H1 (cell line): ENCODE data around the gene NDUFB2. TPM values are rescaled to one million over a fixed set of nuclear protein-coding genes. Genes with fewer than 3 reads are reported as not detected.

ENCODE experiments used
- CTCF ChIA-PET: fragments of 300-600 bp; sonication (Branson Sonifier 250); formaldehyde crosslinking; loops from one replicate; lab custom pipeline; 2021; ENCODE audit not compliant: partially characterized antibody; lab: Charles Lee
- POLR2A ChIA-PET: fragments of 300-600 bp; sonication (Branson Sonifier 250); formaldehyde crosslinking; loops from one replicate; lab custom pipeline; 2021; ENCODE audit warnings: inconsistent platforms; ENCODE audit not compliant: partially characterized antibody; lab: Charles Lee
- DNase-seq, 2 experiments: peaks; one replicate each; pipeline versions ENCODE4 v3.0.0 to v3.0.0-alpha.2; 2010 to 2022; ENCODE audit warnings: low spot score in 2 of 2, low read depth in 1 of 2, mixed read lengths in 1 of 2
- FAIRE-seq: peaks from 2 replicates; lab custom pipeline; 2011; peaks lifted over from hg19 to GRCh38; lab: Jason Lieb, UNC
- H2AFZ ChIP-seq: 2 replicates; pipeline ENCODE4 v1.8.1; 2012; ENCODE audit warnings: low read length, inconsistent platforms
- H2AK5ac ChIP-seq: 2 replicates; pipeline ENCODE4 v1.6.1; 2013; ENCODE audit warnings: low read depth, low read length
- H2BK120ac ChIP-seq: replicated peaks from 2 replicates; pipeline ENCODE3; 2013; ENCODE audit warnings: low read depth, low read length, inconsistent platforms
- H2BK12ac ChIP-seq: 2 replicates; pipeline ENCODE4 v1.6.1; 2013; ENCODE audit warnings: low read depth, low read length
- H2BK15ac ChIP-seq: 2 replicates; pipeline ENCODE4 v1.6.1; 2013; ENCODE audit warnings: low read length
- H2BK20ac ChIP-seq: 2 replicates; pipeline ENCODE4 v1.6.1; 2013; ENCODE audit warnings: low read length
- H2BK5ac ChIP-seq: 2 replicates; pipeline ENCODE4 v1.6.1; 2013; ENCODE audit warnings: low read depth, low read length
- H3K14ac ChIP-seq: 2 replicates; pipeline ENCODE4 v1.6.1; 2013; ENCODE audit warnings: inconsistent platforms; ENCODE audit not compliant: insufficient read length
- H3K18ac ChIP-seq: 2 replicates; pipeline ENCODE4 v1.6.1; 2013; ENCODE audit warnings: low read length; ENCODE audit errors: extremely low read depth
- H3K23ac ChIP-seq: 2 replicates; pipeline ENCODE4 v1.6.1; 2013; ENCODE audit warnings: inconsistent platforms; ENCODE audit not compliant: insufficient read length
- H3K23me2 ChIP-seq: 2 replicates; pipeline ENCODE4 v1.6.1; 2013; ENCODE audit warnings: low read depth, low read length
- H3K27ac ChIP-seq: 2 replicates; pipeline ENCODE4 v1.6.1; 2011; ENCODE audit warnings: low read depth, low read length, inconsistent platforms
- H3K27me3 ChIP-seq, 4 experiments: replicated peaks in 1 of 4; 1 replicate in 1 of 4; 2 replicates in 3 of 4; pipeline versions ENCODE4 v1.6.1 to v1.8.1; 2011 to 2013; ENCODE audit warnings: low read length in 3 of 4, mild to moderate bottlenecking in 3 of 4, inconsistent platforms in 2 of 4, mixed read lengths in 2 of 4, moderate library complexity in 1 of 4; ENCODE audit not compliant: control insufficient read depth in 3 of 4, insufficient read depth in 3 of 4; ENCODE audit errors: extremely low read depth in 1 of 4
- H3K36me3 ChIP-seq, 4 experiments: 2 replicates each; pipeline versions ENCODE4 v1.6.1 to v1.8.1; 2011 to 2013; ENCODE audit warnings: mild to moderate bottlenecking in 4 of 4, low read length in 3 of 4, moderate library complexity in 2 of 4, control low read depth in 1 of 4, inconsistent platforms in 1 of 4; ENCODE audit not compliant: insufficient read depth in 4 of 4, control insufficient read depth in 2 of 4
- H3K4ac ChIP-seq: replicated peaks from 2 replicates; pipeline ENCODE3; 2013; ENCODE audit warnings: low read length, low read depth, mixed read lengths, inconsistent platforms; ENCODE audit not compliant: insufficient read length
- H3K4me1 ChIP-seq, 4 experiments: replicated peaks in 1 of 4; 1 replicate in 1 of 4; 2 replicates in 3 of 4; pipeline versions ENCODE4 v1.6.1 to v1.8.1; 2011 to 2013; ENCODE audit warnings: low read length in 3 of 4, inconsistent platforms in 2 of 4, mixed read lengths in 1 of 4; ENCODE audit not compliant: insufficient read depth in 4 of 4, control insufficient read depth in 3 of 4
- H3K4me2 ChIP-seq, 2 experiments: 2 replicates each; pipeline versions ENCODE4 v1.6.1 to v1.8.1; 2011 to 2013; ENCODE audit warnings: low read depth in 2 of 2, low read length in 2 of 2, control low read depth in 1 of 2, inconsistent platforms in 1 of 2, mild to moderate bottlenecking in 1 of 2; ENCODE audit not compliant: insufficient read depth in 1 of 2
- H3K4me3 ChIP-seq, 4 experiments: fragments of 200-600, 300-600 bp in 1 of 4; sonication (generic), shearing (Covaris generic), sonication (Bioruptor Twin) in 1 of 4; 2 replicates each; pipeline versions ENCODE4 v1.5.1 to v1.8.1; 2011 to 2016; ENCODE audit warnings: low read length in 4 of 4, low read depth in 3 of 4, control low read depth in 2 of 4, inconsistent platforms in 2 of 4, mild to moderate bottlenecking in 2 of 4, mixed read lengths in 1 of 4, moderate library complexity in 1 of 4; ENCODE audit not compliant: insufficient read depth in 2 of 4; ENCODE audit errors: extremely low read depth in 1 of 4
- H3K56ac ChIP-seq: replicated peaks from 2 replicates; pipeline ENCODE3; 2013; ENCODE audit warnings: low read depth, mild to moderate bottlenecking, mixed read lengths, low read length, inconsistent platforms; ENCODE audit not compliant: insufficient read length
- H3K79me1 ChIP-seq: 2 replicates; pipeline ENCODE4 v1.6.1; 2013; ENCODE audit warnings: low read depth, low read length, control low read depth
- H3K79me2 ChIP-seq, 2 experiments: 2 replicates each; pipeline versions ENCODE4 v1.6.1 to v1.8.1; 2012 to 2013; ENCODE audit warnings: low read length in 2 of 2, mild to moderate bottlenecking in 2 of 2, inconsistent platforms in 1 of 2; ENCODE audit not compliant: insufficient read depth in 2 of 2, control insufficient read depth in 1 of 2
- H3K9ac ChIP-seq, 4 experiments: replicated peaks in 1 of 4; 1 replicate in 1 of 4; 2 replicates in 3 of 4; pipeline versions ENCODE4 v1.6.1 to v1.8.1; 2011 to 2013; ENCODE audit warnings: low read depth in 3 of 4, low read length in 3 of 4, control low read depth in 2 of 4, mild to moderate bottlenecking in 2 of 4, moderate library complexity in 2 of 4, inconsistent platforms in 1 of 4; ENCODE audit errors: extremely low read depth in 1 of 4
- H3K9me3 ChIP-seq, 2 experiments: 2 replicates each; pipeline versions ENCODE4 v1.6.1 to v1.8.1; 2012 to 2013; ENCODE audit warnings: mild to moderate bottlenecking in 2 of 2, moderate library complexity in 2 of 2, control low read depth in 1 of 2, inconsistent platforms in 1 of 2, low read depth in 1 of 2, low read length in 1 of 2, mixed read lengths in 1 of 2; ENCODE audit not compliant: insufficient read depth in 2 of 2
- H4K20me1 ChIP-seq, 2 experiments: replicated peaks in 1 of 2; 2 replicates each; pipeline versions ENCODE3 to v1.8.1; 2011 to 2013; ENCODE audit warnings: inconsistent platforms in 2 of 2, low read length in 2 of 2, mild to moderate bottlenecking in 1 of 2; ENCODE audit not compliant: insufficient read depth in 2 of 2, control insufficient read depth in 1 of 2
- H4K5ac ChIP-seq: 2 replicates; pipeline ENCODE4 v1.6.1; 2013; ENCODE audit warnings: low read length, low read depth, mixed read lengths, inconsistent platforms; ENCODE audit not compliant: insufficient read length
- H4K8ac ChIP-seq: 2 replicates; pipeline ENCODE4 v1.8.0; 2013; ENCODE audit warnings: mild to moderate bottlenecking, moderate library complexity, low read length, inconsistent platforms; ENCODE audit not compliant: insufficient read depth; ENCODE audit errors: extremely low read depth
- H4K91ac ChIP-seq: replicated peaks from 2 replicates; pipeline ENCODE3; 2013; ENCODE audit warnings: low read length, mixed read lengths, inconsistent platforms; ENCODE audit not compliant: insufficient read length
- ASH2L ChIP-seq: fragments of 200-600, 300-600 bp; sonication (generic); IDR thresholded peaks from one replicate; pipeline ENCODE4 v1.7.1; 2017; ENCODE audit warnings: low read length
- MAFK ChIP-seq: IDR thresholded peaks from 2 replicates; pipeline ENCODE4 v1.6.1; 2012; ENCODE audit warnings: low read depth, mild to moderate bottlenecking, improper control_type of control experiment, low read length
- POLR2AphosphoS5 ChIP-seq: IDR thresholded peaks from 2 replicates; pipeline ENCODE4 v1.6.1; 2011; ENCODE audit warnings: low read depth, low read length
- SAP30 ChIP-seq: fragments of 300-600 bp; sonication (generic); IDR thresholded peaks from 2 replicates; pipeline ENCODE4 v1.7.1; 2012; ENCODE audit warnings: low read length, moderate library complexity, mild to moderate bottlenecking, inconsistent platforms; ENCODE audit not compliant: insufficient read depth, insufficient replicate concordance
- WGBS, 2 experiments: shearing (Covaris generic) in 1 of 2; methylation state at CpG; one replicate each; pipeline versions ENCODE4 v1.1.6 to v1.1.7; 2013 to 2015; ENCODE audit warnings: low lambda C conversion rate in 2 of 2, mixed read lengths in 2 of 2, inconsistent platforms in 1 of 2, low coverage in 1 of 2, missing lambda C conversion rate in 1 of 2; ENCODE audit not compliant: insufficient replicate concordance in 2 of 2, insufficient coverage in 1 of 2, insufficient read length in 1 of 2; ENCODE audit errors: extremely low coverage in 1 of 2, missing lambda C conversion rate in 1 of 2; 5-methylcytosine and 5-hydroxymethylcytosine counted together
- polyA plus RNA-seq, 7 experiments: library from polyadenylated mRNA; depleted of rRNA in 3 of 7; stranded (reverse) in 5 of 7; unstranded in 2 of 7; fragments of >200 nt in 5 of 7; fragments of 200-250 nt in 2 of 7; gene quantifications; 1 replicate in 5 of 7; 2 replicates in 1 of 7; 4 replicates in 1 of 7; pipeline versions ENCODE4 v1.2.1 to v1.2.3, GENCODE V29; 2011 to 2013; ENCODE audit warnings: missing spikeins in 2 of 7, mixed read lengths in 2 of 7
- total RNA-seq: library from RNA; stranded (reverse); fragmentation: NEBNext Ultra II Directional; extraction: Animal tissue kit (Norgen Biotek cat#: 25700); gene quantifications from 2 replicates; pipeline ENCODE4 v1.2.1, GENCODE V29; 2021

NDUFB2 gene
- total and polyA plus RNA-seq, 2 of the 8 experiments (the other 6 are each of a cell fraction or from before 2014, with no cell fraction given), result 168 to 881 TPM

- peak in 1 of 2 experiments; percentile 13 for DNase-seq
- H3K79me2 ChIP-seq, result peaks cover 0 to 19% of the 10 kb centered on the region in 2 experiments; a peak in 2 of 4 replicates
- no peak overlapping the region for H4K5ac ChIP-seq
- no peak overlapping the region for H2AK5ac ChIP-seq
- no peak overlapping the region for H3K56ac ChIP-seq
- H3K9ac ChIP-seq, result no peak overlapping the region
- H2BK5ac ChIP-seq, result no peak overlapping the region
- 88% methylated on average over 6 of the region's 6 CpGs; no CpG with 5 or more reads in 1 of the 2 experiments for WGBS, 2 experiments
- H3K4me2 ChIP-seq, result no peak overlapping the region
- H3K23ac ChIP-seq, result no peak overlapping the region
- no peak overlapping the region for H2AFZ ChIP-seq
- H3K27ac ChIP-seq, result no peak overlapping the region
- H3K27me3 ChIP-seq, result no peaks in the 10 kb centered on the region
- H3K4ac ChIP-seq, result no peak overlapping the region
- H3K36me3 ChIP-seq, result no peaks in the 10 kb centered on the region
- H4K20me1 ChIP-seq, result no peaks in the 10 kb centered on the region
- H3K23me2 ChIP-seq, result peaks cover 2% of the 10 kb centered on the region; the same call in 1 of the 2 replicates
- H2BK12ac ChIP-seq, result no peak overlapping the region
- H2BK120ac ChIP-seq, result no peak overlapping the region
- POLR2A ChIA-PET, result interaction anchor here (1.2 to 2.2 kb wide), 2 partner anchors 16 to 73 kb away, joined by 3 to 4 read pairs; no protein-coding TSS in a partner anchor
- FAIRE-seq, result no peak
- peaks cover 3% of the 10 kb centered on the region; the same call in 1 of the 2 replicates for H3K79me1 ChIP-seq
- H2BK15ac ChIP-seq, result no peak overlapping the region
- no peak overlapping the region for H2BK20ac ChIP-seq
- H3K9me3 ChIP-seq, result no peaks in the 10 kb centered on the region
- no peak overlapping the region for H4K91ac ChIP-seq
- H3K4me1 ChIP-seq, result peaks cover 0 to 6% (median 2%) of the 10 kb centered on the region in 4 experiments; a peak in 3 of 7 replicates
- no peak overlapping the region for H3K4me3 ChIP-seq
- no peak overlapping the region for H3K14ac ChIP-seq
- CTCF ChIA-PET, result interaction anchor here (4.9 kb wide), 1 partner anchor 19 kb away, joined by 22 read pairs; no protein-coding TSS in a partner anchor
- H4K8ac ChIP-seq, result no peak overlapping the region; the same call in 1 of the 2 replicates
- no peak overlapping the region for H3K18ac ChIP-seq
- no peak for TF ChIP-seq MAFK
- no peak for TF ChIP-seq SAP30
- TF ChIP-seq POLR2AphosphoS5, result no peak
- no peak for TF ChIP-seq ASH2L
Observed at GRCh38 chr7:140694592-140694991, 1.9 kb upstream of the NDUFB2 start.
